Muscle of arm (tissue), 14 donors: ENCODE data around the gene NFATC4. TPM values are rescaled to one million over a fixed set of nuclear protein-coding genes. Genes with fewer than 3 reads are reported as not detected.
"Not testable (repeated sequence)": the region's sequence is repeated elsewhere in the genome, so short reads cannot be mapped to it uniquely, and the experiment has no call there.

Source experiments
- DNase-seq: peaks from one replicate; pipeline ENCODE4 v3.0.0-alpha.2; 2013
- long read RNA-seq, 11 donors: transcript quantifications; one replicate each; lab custom pipeline, GENCODE V29; 2026
- polyA plus RNA-seq, 12 donors: library from polyadenylated mRNA; unstranded; fragments of 120-200 nt; gene quantifications; one replicate each; pipeline ENCODE4 v1.2.1, GENCODE V29; 2013; ENCODE audit not compliant: insufficient read length in 12 of 12

The NFATC4 gene
- 100 to 1,000 TPM in 1 of 12 donors, 10 to 100 TPM in 10, not detected in 1; 20.7 to 152 (median 40.4) TPM for polyA plus RNA-seq
- long read RNA-seq, donor 1, full-length matches to known transcripts, result 5 of 12 reads
- long read RNA-seq, donor 1, partial matches to known transcripts, result 7 of 12 reads
- long read RNA-seq, donor 1, other reads (novel, unspliced or antisense), result 0 of 12 reads
- long read RNA-seq, donor 2, full-length matches to known transcripts, result 3 of 8 reads
- long read RNA-seq, donor 2, partial matches to known transcripts, result 5 of 8 reads
- long read RNA-seq, donor 2, other reads (novel, unspliced or antisense), result 0 of 8 reads
- long read RNA-seq, donor 3, partial matches to known transcripts, result 10 of 11 reads
- long read RNA-seq, donor 3, other reads (novel, unspliced or antisense), result 0 of 11 reads
- long read RNA-seq, donor 4, full-length matches to known transcripts, result 1 of 1 reads
- long read RNA-seq, donor 4, partial matches to known transcripts, result 0 of 1 reads
- long read RNA-seq, donor 4, other reads (novel, unspliced or antisense), result 0 of 1 reads
- long read RNA-seq, donor 5, full-length matches to known transcripts, result 8 of 8 reads
- long read RNA-seq, donor 5, partial matches to known transcripts, result 0 of 8 reads
- long read RNA-seq, donor 5, other reads (novel, unspliced or antisense), result 0 of 8 reads
- long read RNA-seq, donor 6, partial matches to known transcripts, result 26 of 26 reads
- long read RNA-seq, donor 6, other reads (novel, unspliced or antisense), result 0 of 26 reads
- long read RNA-seq, donor 7, result 0 reads
- long read RNA-seq, donor 8, full-length matches to known transcripts, result 9 of 9 reads
- long read RNA-seq, donor 8, partial matches to known transcripts, result 0 of 9 reads
- long read RNA-seq, donor 8, other reads (novel, unspliced or antisense), result 0 of 9 reads
- long read RNA-seq, donor 9, full-length matches to known transcripts, result 3 of 3 reads
- long read RNA-seq, donor 9, partial matches to known transcripts, result 0 of 3 reads
- long read RNA-seq, donor 9, other reads (novel, unspliced or antisense), result 0 of 3 reads
- long read RNA-seq, donor 10, full-length matches to known transcripts, result 2 of 2 reads
- long read RNA-seq, donor 10, partial matches to known transcripts, result 0 of 2 reads
- long read RNA-seq, donor 10, other reads (novel, unspliced or antisense), result 0 of 2 reads
- long read RNA-seq, donor 11, full-length matches to known transcripts, result 2 of 28 reads
- long read RNA-seq, donor 11, partial matches to known transcripts, result 26 of 28 reads
- long read RNA-seq, donor 11, other reads (novel, unspliced or antisense), result 0 of 28 reads

DNA sequence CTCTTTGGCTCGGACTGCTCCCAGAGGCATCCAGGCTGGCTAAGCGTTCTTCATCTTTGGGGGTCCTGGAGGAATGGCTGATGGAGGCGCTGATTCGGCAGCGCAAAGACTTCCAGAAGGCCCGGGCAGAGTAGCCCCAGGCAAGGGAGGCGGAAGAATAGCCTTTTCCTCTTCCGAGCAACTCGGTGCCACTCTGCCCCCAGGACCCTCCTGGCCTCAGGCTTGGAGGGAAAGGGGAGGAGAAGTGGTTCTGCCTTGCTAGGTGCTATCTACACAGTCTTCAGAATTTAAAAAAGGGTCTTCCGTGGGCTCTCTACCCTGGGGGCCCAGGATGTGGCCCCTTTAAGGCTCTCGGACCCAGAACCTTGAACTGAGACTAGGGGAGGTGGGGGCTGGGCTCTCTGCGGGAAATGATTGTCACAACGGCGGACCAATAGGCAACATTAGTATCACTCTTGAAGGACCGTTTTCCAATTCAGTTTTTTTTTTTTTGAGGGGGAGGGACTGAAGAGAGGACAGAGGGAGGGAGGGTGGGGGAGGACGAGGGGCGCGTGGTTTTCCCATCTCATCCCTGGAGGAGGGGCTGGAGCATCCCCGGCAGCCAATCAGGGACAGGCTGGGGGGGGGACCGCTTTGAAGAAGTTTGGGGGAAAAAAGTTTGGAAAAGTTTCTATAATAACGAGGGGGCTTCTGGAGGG lies at the start of gene NFATC4:
TSS of gene NFATC4 (plus strand) at position 671 of the 698 bp plus-strand sequence. CDS start 157 bp downstream, outside the sequence.
- peak; percentile 94 for DNase-seq

DNA sequence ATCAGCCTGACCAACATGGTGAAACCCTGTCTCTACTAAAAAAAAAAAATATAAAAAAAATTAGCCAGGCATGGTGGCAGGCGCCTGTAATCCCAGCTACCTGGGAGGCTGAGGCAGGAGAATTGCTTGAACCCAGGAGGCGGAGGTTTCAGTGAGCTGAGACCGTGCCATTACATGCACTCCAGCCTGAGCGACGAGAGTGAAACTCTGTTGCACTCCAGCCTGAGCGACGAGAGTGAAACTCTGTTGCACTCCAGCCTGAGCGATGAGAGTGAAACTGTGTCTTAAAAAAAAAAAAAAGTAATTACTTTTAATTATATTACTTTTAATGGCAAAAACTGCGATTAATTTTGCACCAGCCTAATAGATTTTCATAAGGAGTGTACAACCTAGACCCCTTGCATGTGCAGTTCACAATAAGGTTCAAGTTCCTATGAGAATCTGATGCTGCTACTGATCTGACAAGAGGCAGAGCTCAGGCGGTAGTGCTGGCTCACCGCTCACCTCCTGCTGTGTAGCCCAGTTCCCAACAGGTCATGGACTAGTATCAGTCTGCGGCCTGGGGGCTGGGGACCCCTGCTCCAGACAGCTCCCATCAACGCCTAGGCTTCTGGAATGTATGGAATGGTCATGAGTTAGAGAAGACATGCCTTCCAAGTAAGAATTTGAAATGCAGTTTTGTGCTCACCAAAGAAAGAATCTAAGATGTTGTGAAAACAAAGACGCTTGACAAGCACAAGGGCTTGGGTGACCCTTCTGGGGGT lies 46.6 kb upstream of the NFATC4 start:
- DNase-seq, result no peak

DNA sequence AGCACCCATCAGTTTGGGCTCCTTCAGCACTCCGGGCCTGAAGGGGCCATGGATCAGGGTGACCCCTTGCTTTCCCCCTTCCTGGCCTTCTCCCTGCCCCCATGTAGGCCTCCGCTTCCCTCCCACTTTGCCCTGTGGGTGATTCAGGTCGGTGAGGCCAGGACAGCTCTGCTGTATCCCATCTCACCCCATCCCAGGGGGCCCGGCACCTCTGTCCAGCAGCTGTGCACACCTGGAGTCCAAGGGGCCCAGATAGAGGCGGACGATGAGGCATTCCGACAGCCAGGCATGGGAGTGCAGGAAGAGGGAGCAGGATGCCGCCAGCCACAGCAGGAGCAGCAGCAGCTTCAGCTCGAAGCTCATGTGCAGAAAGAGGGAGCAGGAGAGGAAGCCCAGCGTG lies 45.3 kb upstream of the NFATC4 start:
- DNase-seq, result no peak

DNA sequence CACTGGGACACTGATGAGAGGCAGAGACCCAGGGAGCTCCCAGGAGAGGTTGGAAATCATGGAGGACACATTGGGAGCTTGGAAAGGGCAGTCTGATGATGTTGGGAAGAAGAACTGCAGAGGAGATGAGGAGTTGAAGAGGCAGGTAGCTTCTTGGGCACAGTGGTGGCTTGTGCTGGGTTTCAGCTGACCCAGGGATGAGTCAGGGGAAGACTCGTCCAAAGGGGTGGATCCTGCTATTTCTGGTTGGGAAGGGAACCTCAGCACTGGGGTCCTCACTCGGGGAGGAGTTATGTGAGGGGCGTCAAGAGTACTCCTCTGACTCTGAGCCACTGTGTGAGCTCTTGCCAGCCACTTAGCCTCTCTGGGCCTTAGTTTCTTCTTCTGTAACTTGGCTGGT lies 44.6 kb upstream of the NFATC4 start:
- DNase-seq, result no peak

DNA sequence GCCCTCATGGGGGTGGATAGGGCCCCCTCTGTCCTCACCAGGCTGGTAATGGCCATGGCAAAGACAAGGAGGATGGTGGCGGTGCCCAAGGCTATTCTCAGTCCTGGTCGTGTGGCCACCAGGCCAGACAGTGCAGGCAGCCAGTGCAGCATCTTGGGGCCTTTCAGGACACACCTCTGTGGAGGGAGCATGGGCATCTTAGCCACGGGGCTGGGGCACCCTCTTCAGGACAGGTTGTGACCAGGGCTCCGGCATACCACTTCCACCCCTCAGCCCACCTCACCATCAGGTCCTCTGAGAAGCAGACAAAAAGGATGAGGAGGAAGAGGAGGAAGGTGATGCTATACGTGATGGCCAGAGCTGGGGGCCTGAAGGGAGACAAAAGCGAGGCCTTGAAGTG lies 44.0 kb upstream of the NFATC4 start:
- DNase-seq, result no peak

DNA sequence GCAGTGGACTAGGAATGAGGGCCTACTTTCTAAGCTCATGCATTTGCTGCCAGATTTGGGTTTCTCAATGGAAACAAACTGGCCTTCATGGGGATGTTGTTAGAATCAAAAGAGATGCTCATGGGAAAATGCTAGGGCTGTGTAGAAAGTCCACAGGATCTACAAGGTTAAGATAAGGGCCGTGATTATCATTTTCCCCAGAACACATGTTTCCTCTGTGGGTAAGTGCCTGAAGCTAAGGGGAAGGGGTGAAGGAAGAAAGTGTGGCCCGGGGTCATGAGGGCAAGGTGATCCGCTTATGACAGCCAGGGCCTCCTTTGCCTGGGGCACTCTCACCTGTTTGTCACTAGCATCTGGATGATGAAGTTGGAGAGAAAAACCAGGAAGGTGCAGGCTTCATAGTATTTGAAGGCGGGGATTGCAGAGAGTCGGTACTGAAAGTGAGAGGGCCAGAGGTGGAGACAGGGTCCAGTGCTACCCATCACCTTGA lies 42.9 kb upstream of the NFATC4 start:
- no peak for DNase-seq

DNA sequence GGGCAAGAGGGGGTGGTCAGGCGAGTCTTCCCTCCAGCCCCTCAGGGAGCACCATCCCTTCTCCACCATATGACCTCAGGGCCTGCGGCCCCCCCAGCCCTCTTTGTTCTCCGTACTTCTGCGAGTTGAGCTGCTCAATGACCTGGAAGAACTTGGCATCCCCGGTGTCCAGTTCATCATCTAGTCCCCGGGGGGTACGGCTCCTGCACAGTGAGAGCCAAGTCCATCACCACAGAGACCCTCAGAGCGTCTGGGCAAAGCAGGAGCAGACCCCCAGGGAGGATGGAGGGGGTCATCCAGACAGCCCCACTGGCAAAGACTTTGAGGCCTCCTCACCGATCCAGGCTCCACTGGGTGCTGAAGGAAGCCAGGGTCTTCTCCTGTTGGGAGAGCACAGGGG lies 42.0 kb upstream of the NFATC4 start:
- no peak for DNase-seq

DNA sequence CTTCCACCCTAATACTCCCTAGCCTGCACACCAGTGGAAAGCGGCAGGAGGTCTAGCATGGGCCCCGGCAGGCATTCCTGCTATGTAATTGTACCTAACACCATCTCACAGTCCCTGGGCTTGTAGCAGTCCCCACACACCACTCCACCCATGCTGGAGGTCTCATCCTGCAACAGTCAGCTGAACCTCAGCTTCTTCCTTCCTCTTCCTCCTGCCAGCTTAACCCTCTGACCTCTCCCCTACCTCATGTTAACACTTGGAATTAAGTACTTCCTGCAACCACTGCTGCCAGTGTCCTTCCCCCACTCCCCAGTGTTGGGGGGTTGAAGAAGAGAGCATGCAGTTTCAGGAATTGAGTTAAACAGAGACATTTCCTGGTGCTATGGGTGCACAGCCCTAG lies 40.7 kb upstream of the NFATC4 start:
- DNase-seq, result no peak

DNA sequence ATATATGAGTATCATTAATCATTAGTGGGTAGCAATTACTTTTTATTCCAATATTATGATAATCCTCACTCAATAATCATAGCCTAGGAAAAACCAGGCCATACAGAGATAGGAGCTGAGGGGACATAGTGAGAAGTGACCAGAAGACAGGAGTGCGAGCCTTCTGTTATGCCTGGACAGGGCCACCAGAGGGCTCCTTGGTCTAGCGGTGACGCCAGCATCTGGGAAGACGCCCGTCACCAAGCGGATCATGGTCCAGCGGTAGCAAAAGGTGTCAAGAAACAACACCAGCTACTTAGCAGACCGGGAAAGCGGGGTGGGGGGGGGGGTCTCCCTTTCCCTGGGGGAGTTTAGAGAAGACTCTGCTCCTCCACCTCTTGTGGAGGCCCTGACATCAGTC lies 40.1 kb upstream of the NFATC4 start:
- not testable (repeated sequence) for DNase-seq

DNA sequence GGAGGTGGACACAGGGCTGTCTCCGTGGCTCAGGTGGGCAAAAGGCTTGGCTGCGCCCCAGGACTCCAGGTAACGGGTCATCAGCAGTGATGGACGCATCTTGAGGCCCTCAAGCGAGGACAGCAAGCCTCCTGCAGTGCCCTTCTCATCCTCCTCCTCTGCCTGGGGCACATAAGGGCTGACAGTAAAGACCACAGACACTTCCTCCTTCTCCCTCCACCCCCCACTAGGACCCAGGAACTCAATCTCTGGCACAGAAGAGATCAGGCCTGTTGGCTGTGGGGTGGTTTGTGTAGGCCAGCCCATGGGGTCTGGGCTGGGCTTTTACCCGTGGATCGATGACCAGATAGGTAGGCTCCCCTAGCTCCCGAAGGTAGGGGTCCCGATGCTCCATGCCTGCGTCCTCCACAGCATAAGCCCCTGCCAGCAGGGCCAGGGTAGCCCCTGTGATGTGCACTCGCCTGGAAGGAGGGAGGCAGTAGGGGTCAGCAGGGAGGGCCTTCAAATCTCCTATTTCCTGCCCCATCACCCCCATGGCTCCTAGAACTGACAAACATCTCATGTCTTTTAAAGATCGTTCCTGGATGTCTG lies 38.8 kb upstream of the NFATC4 start:
- DNase-seq, result no peak

DNA sequence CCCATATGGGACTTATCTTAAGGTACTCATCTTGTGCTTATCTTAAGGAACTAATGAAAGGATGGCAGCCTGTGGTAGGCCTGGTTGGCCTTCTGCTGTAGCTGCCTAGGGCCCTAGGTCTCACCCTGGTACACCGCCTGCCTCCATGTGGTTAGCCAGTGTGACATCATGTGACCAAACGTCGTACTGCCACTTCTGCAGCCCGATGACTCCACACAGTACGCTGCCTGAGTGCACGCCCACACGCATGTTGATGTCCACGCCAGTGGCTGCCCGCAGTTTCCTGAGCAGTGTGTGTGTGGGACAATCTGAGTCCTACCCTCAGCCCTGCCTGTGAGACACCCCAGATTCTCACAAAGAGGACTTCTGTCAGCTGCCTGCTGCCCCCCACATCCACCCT lies 38.2 kb upstream of the NFATC4 start:
- no peak for DNase-seq

DNA sequence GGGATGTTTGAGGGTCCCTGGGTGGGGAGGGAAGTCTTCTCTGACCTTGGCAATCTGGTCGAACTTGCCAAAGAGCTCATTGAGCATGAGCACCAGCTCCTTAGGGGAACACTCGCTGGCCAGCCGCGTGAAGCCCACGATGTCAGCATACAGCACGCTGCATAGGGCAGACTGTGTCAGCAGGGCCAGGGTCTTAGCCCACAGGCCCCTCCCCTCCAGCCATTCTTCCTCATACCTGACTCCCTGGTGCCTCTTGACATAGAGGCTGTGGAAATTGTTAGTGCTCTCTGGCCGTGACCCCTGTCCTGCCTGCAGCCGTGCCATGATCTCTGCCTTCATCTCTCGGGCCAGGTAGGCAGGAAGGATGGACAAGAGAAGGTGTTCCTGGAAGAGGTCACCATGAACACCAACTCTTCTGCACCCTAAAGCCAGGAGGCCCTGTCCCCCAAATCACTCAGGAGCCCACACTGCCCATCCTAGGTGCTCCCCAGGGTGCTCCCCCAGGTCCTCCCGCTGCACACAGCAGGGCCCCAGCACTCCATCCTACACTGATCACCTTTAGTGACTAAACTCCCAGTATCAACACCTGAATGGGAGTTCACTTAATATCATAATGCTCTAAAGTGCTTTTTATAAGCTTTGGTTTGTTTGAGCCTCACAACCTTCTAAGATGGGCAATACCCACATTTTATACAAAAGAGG lies 36.9 kb upstream of the NFATC4 start:
- no peak for DNase-seq

DNA sequence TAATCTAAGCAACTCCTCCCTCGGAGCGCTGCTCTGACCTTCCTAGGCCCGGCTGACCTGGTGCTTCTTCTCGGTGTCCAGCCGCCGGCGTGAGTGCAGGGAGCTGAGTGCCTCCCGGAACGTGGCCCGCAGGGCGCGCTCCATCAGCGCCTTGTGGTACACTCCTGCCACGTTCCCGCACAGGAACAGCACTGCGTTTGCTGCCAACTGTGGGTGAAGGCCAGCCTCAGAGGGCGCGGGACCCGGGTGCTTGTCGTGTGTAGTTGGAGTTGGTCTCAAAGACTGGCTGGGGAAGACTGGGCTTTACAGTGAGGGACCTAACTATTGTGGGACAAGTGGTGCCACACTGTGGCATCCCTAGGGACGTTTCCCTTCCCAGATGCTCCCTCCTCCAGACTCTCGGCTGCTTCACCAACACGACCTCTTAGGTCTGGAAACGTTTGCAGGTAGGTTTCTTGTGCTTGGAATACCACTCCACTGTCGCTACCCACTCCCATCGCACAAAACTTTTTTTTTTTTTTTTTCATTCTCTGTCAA lies 36.2 kb upstream of the NFATC4 start:
- DNase-seq, result no peak

DNA sequence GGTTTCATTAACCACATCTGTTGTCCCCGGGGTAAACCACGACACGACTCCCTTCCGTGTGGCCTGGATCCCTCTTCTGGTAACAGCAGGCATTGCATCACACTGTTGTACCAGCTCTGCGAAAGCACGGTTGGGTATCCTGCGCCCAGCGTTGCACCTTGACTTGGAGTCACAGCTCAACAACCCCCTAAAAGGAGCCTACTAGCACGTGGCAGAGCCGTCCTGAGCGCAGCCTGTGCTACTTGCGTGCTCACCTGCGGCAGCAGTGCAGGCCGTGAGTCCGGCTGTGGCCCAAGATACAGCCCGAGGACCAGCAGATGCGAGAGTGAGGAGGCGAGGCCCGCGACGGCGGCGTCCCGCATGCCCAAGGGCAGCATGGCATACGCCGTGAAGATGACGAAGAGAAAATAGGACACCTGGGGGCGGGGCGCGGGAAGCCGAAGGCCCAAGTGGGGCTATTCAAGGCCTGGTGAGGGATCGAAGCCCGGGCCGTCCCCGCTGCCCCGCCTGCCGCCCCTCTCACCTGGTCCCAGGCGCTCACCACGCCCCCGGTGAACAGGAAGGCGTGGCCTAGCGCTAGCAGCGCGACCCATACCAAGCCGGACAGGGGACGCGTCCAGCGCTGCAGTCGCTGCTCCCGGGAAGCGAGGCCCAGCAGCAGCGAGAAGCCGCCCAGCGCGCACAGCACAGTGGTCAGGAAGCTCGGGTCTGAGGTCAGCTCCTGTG lies 35.6 kb upstream of the NFATC4 start:
- peak; percentile 64 for DNase-seq

DNA sequence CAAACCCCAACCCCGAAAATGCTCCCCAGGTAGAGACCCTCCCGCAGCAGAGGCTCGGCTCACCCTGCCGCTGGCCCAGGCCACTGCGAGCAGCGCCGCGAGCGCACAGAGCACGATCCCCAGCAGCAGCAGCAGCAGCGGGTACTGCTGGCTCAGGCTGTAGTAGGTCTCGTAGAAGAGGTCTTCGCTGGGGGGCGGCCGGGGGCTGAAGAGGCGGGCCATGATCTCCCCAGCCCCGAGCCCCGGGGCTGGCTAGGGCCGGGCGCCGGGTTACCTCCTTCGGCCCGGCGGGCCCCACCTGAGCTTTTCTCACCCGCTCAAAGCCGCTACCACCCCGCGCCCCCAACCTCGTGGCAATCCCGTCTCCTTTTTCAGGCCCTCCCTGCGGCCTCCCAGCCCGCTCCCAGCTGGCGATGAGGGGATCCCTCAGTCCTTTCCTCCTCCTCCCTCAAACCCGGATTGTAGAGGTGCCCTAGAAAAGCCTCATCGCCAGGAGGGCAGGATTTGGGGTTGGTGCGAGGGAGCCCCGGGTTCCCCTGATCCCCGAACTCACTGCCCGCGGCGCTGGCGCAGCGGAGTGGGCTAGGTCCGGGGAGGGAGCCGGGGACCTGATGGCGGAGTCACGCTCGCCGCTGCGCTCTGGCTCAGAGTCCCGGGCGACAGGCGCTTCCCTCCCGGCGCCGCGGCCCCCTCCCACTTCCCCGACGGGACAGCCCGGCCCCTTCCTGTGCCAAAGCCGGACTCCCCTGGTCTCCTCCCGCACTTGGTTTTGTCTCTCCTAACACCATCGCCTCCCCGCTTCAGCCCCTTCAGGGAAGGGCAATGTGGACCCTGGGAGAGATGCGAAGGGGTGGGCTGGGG lies 33.3 kb upstream of the NFATC4 start, which contains the start of gene ADCY4:
TSS of gene ADCY4 (minus strand) at position 641 of the 861 bp plus-strand sequence. CDS start at position 222, 419 bp downstream.
- no peak for DNase-seq

DNA sequence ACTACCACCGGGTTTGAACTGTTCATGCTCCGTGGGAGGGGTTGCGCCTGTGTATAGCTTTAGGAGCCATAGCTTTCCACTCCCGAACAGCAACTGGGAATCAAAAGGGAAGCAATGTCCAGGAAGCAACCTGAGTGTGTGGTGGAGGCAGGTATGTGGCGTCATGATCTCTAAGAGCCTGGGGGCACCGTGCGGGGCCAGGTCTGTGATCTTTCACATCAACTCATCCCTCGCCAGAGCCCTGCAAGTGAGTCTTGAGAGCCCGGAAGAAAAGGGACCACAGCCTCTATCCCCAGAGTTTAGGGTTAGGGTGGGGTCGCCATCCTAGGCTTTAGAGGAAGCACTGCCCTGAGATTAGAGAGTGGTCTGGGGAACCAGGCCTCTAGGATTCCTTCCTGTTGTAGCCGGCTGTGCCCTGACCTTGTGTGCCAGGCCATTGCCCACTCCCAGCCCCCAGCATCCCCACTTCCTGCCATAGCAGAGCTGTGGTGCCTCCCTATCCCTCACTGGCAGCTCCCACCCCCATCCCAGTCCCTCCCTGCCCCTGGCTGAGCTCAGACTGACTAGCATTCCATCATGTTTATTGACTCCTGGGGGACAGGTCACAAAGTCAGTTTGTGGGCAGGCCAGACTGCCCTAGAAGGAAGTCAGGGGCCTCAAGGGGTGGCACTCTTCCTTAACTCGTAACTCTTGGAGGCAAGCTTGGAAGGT lies 32.4 kb upstream of the NFATC4 start:
- DNase-seq, result no peak
